ENCODE measurements around the gene WDR74.

WDR74 gene

GRCh38 chr11:62882431-62882749 lies 43.0 kb upstream of the WDR74 start:
- no peaks in the 10 kb centered on the region for H3K9me3 ChIP-seq (ENCODE audit: insufficient read depth, low read length, severe bottlenecking)
- H3K36me3 ChIP-seq (ENCODE audit: insufficient read depth, low read length) = peaks cover 72% of the 10 kb centered on the region
- peaks cover 88% of the 10 kb centered on the region for H3K79me2 ChIP-seq (ENCODE audit: insufficient read depth, low read length)
- ATAC-seq (ENCODE audit: insufficient read depth, low read depth) (no peak), DNase-seq (no peak)
- TF ChIP-seq EZH2 (IDR thresholded peaks at IDR 0.05; ENCODE audit: borderline replicate concordance, low read depth, low read length, severe bottlenecking) = no peak
- no peak for TF ChIP-seq CTCF (IDR thresholded peaks at IDR 0.05; ENCODE audit: borderline replicate concordance, extremely low read depth, low read length, poor library complexity, severe bottlenecking)
- peaks cover 53% of the 10 kb centered on the region for H4K20me1 ChIP-seq (ENCODE audit: insufficient read depth, low read length)
- no peaks in the 10 kb centered on the region for H3K27me3 ChIP-seq (ENCODE audit: insufficient read depth, low read length, poor library complexity)
- peak overlapping the region; percentile 87 for H3K9ac ChIP-seq (ENCODE audit: low read depth, low read length)
- H3K27ac ChIP-seq (ENCODE audit: low read length) = peak overlapping the region; percentile 95
- H3K4me1 ChIP-seq (ENCODE audit: insufficient read depth, low read length) = peaks cover 65% of the 10 kb centered on the region
- H2AFZ ChIP-seq (ENCODE audit: low read depth, low read length) = no peak overlapping the region
- H3K4me2 ChIP-seq (ENCODE audit: insufficient read depth, low read length) = peak overlapping the region; percentile 85
- peak overlapping the region; percentile 83 to 92; a peak in 3 of 4 replicates for H3K4me3 ChIP-seq (ENCODE audit: low read depth in 1 of 2, low read length in 2 of 2)

GRCh38 chr11:62881579-62882430 lies 42.4 kb upstream of the WDR74 start:
- Histone ChIP-seq H3K4me2 (ENCODE audit: insufficient read depth, low read length) (peak overlapping the region; percentile 85), H3K4me3 (ENCODE audit: low read depth in 1 of 2, low read length in 2 of 2) (peak overlapping the region; percentile 83 to 92), H4K20me1 (ENCODE audit: insufficient read depth, low read length) (peaks cover 47% of the 10 kb centered on the region), H3K27ac (ENCODE audit: low read length) (peak overlapping the region; percentile 95), H3K36me3 (ENCODE audit: insufficient read depth, low read length) (peaks cover 72% of the 10 kb centered on the region), H3K4me1 (ENCODE audit: insufficient read depth, low read length) (peaks cover 64% of the 10 kb centered on the region), H3K79me2 (ENCODE audit: insufficient read depth, low read length) (peaks cover 86% of the 10 kb centered on the region), H3K9ac (ENCODE audit: low read depth, low read length) (peak overlapping the region; percentile 87), H3K9me3 (ENCODE audit: insufficient read depth, low read length, severe bottlenecking) (no peaks in the 10 kb centered on the region), H3K27me3 (ENCODE audit: insufficient read depth, low read length, poor library complexity) (no peaks in the 10 kb centered on the region), H2AFZ (ENCODE audit: low read depth, low read length) (peak overlapping the region; percentile 53)
- peak; percentile 73 for ATAC-seq (ENCODE audit: insufficient read depth, low read depth)
- no peak for TF ChIP-seq EZH2 (IDR thresholded peaks at IDR 0.05; ENCODE audit: borderline replicate concordance, low read depth, low read length, severe bottlenecking)
- no peak for TF ChIP-seq CTCF (IDR thresholded peaks at IDR 0.05; ENCODE audit: borderline replicate concordance, extremely low read depth, low read length, poor library complexity, severe bottlenecking)
- DNase-seq = peak; percentile 98

GRCh38 chr11:62880803-62881578 lies 41.6 kb upstream of the WDR74 start, which contains the start of gene SLC3A2:
Gene SLC3A2 (plus strand): TSS chr11:62880896. CDS start chr11:62881024, 128 bp downstream.
- Histone ChIP-seq H3K27me3 (ENCODE audit: insufficient read depth, low read length, poor library complexity) (no peaks in the 10 kb centered on the region), H3K4me1 (ENCODE audit: insufficient read depth, low read length) (peaks cover 56% of the 10 kb centered on the region), H3K79me2 (ENCODE audit: insufficient read depth, low read length) (peaks cover 81% of the 10 kb centered on the region), H3K27ac (ENCODE audit: low read length) (peak within 1 kb of the TSS; percentile 95), H3K4me3 (ENCODE audit: low read depth in 1 of 2, low read length in 2 of 2) (peak within 1 kb of the TSS; percentile 83 to 92), H2AFZ (ENCODE audit: low read depth, low read length) (peak within 1 kb of the TSS; percentile 70), H3K4me2 (ENCODE audit: insufficient read depth, low read length) (peak within 1 kb of the TSS; percentile 85), H3K36me3 (ENCODE audit: insufficient read depth, low read length) (peaks cover 70% of the 10 kb centered on the region), H3K9ac (ENCODE audit: low read depth, low read length) (peak within 1 kb of the TSS; percentile 87), H4K20me1 (ENCODE audit: insufficient read depth, low read length) (peaks cover 39% of the 10 kb centered on the region), H3K9me3 (ENCODE audit: insufficient read depth, low read length, severe bottlenecking) (no peaks in the 10 kb centered on the region)
- TF ChIP-seq EZH2 (IDR thresholded peaks at IDR 0.05; ENCODE audit: borderline replicate concordance, low read depth, low read length, severe bottlenecking) = no peak
- TF ChIP-seq CTCF (IDR thresholded peaks at IDR 0.05; ENCODE audit: borderline replicate concordance, extremely low read depth, low read length, poor library complexity, severe bottlenecking) = peak; percentile 86
- ATAC-seq (ENCODE audit: insufficient read depth, low read depth) = peak; percentile 84
- DNase-seq = peak; percentile 91
